Stimulated activated CD4-positive, alpha-beta T cell treated with anti-CD3 and anti-CD28 coated beads, Interleukin-2, amount 100 ng/mL, for 48 hours (primary cell): ENCODE data around the gene TTC7B.
A peak's percentile ranks its signal among the peaks of the same experiment; 100 is the strongest.

Source experiments
- DNase-seq, 2 donors: peaks; one replicate each; pipeline ENCODE4 v3.0.0-alpha.2; 2020

The TTC7B gene

GRCh38 chr14:90699016-90699415 is 117.2 kb downstream of the TTC7B start:
- DNase-seq = no peak

- no peak for DNase-seq
Measured at GRCh38 chr14:90698379-90698869, 117.8 kb downstream of the TTC7B start.

- peak; percentile 67 to 77 for DNase-seq
Measured at GRCh38 chr14:90697577-90698206, 118.5 kb downstream of the TTC7B start.

GRCh38 chr14:90697132-90697531 is 119.1 kb downstream of the TTC7B start:
- no peak for DNase-seq

- DNase-seq = no peak
Measured at GRCh38 chr14:90696720-90697119, 119.5 kb downstream of the TTC7B start.

- no peak for DNase-seq
Measured at GRCh38 chr14:90695997-90696660, 120.1 kb downstream of the TTC7B start.

GRCh38 chr14:90693413-90693812 is 122.8 kb downstream of the TTC7B start:
- DNase-seq = no peak

- no peak for DNase-seq
Measured at GRCh38 chr14:90692826-90693225, 123.4 kb downstream of the TTC7B start.

- DNase-seq = no peak
Measured at GRCh38 chr14:90692061-90692460, 124.2 kb downstream of the TTC7B start.

- DNase-seq = no peak
Measured at GRCh38 chr14:90691627-90692026, 124.6 kb downstream of the TTC7B start.

- no peak for DNase-seq
Measured at GRCh38 chr14:90687680-90688079, 128.6 kb downstream of the TTC7B start.

GRCh38 chr14:90682615-90683014 is 133.6 kb downstream of the TTC7B start:
- DNase-seq = no peak

GRCh38 chr14:90681929-90682328 is 134.3 kb downstream of the TTC7B start:
- no peak for DNase-seq

GRCh38 chr14:90678846-90679362 is 137.3 kb downstream of the TTC7B start:
- DNase-seq = no peak

- DNase-seq = no peak
Measured at GRCh38 chr14:90678420-90678819, 137.8 kb downstream of the TTC7B start.

GRCh38 chr14:90677484-90678050 is 138.7 kb downstream of the TTC7B start:
- DNase-seq = no peak

GRCh38 chr14:90676912-90677311 is 139.3 kb downstream of the TTC7B start:
- DNase-seq = no peak

GRCh38 chr14:90676356-90676755 is 139.9 kb downstream of the TTC7B start:
- no peak for DNase-seq

- DNase-seq = no peak
Measured at GRCh38 chr14:90675399-90675798, 140.8 kb downstream of the TTC7B start.

GRCh38 chr14:90674716-90675115 is 141.5 kb downstream of the TTC7B start:
- no peak for DNase-seq

GRCh38 chr14:90674043-90674670 is 142.1 kb downstream of the TTC7B start:
- DNase-seq = no peak

- DNase-seq = no peak
Measured at GRCh38 chr14:90671382-90672234, 144.6 kb downstream of the TTC7B start.

- DNase-seq = no peak
Measured at GRCh38 chr14:90669731-90670130, 146.5 kb downstream of the TTC7B start.
